Astrocyte of the spinal cord (primary cell): Measurements from ENCODE around the gene LIPT2.

Experiments
- DNase-seq: peaks from one replicate; pipeline ENCODE4 v3.0.0; 2011; ENCODE audit warnings: low read depth, low spot score
- H3K4me3 ChIP-seq: 2 replicates; pipeline ENCODE4 v1.5.1; 2011; ENCODE audit warnings: low read depth, mild to moderate bottlenecking, low read length, moderate library complexity
- CTCF ChIP-seq: IDR thresholded peaks from 2 replicates; pipeline ENCODE4 v1.5.1; 2012; ENCODE audit warnings: low read depth, mild to moderate bottlenecking, low read length, inconsistent platforms
- in situ Hi-C: cut with HindIII; loops from 2 replicates; pipeline ENCODE4 v1.10.0; 2017; ENCODE audit warnings: low sequenced_read_pairs

Gene LIPT2

GRCh38 chr11:74444173-74444826 lies 49.2 kb downstream of the LIPT2 start:
- TF ChIP-seq CTCF, result no peak
- H3K4me3 ChIP-seq, result no peak overlapping the region
- in situ Hi-C loops, result no loop called here
- no peak for DNase-seq

- DNase-seq, result peak; percentile 59
- in situ Hi-C loops, result no loop called here
- H3K4me3 ChIP-seq, result no peak overlapping the region
- peak; percentile 21 for TF ChIP-seq CTCF
These were observed 50.3 kb downstream of the LIPT2 start for GRCh38 chr11:74443071-74443864.

GRCh38 chr11:74442636-74443035 lies 50.9 kb downstream of the LIPT2 start:
- no peak overlapping the region for H3K4me3 ChIP-seq
- in situ Hi-C loops, result no loop called here
- DNase-seq, result peak; percentile 43
- TF ChIP-seq CTCF, result no peak
